ENCODE data around the gene STARD5. TPM values are rescaled to one million over a fixed set of nuclear protein-coding genes. Genes with fewer than 3 reads are reported as not detected.

STARD5 gene
- total and polyA plus RNA-seq, 2 experiments from 2014 or later: 3.8 to 10.1 TPM

- no peak for TF ChIP-seq ZNF462 (CRISPR knock-in tag; IDR thresholded peaks at IDR 0.05)
- no peak for TF ChIP-seq ZNF114 (CRISPR knock-in tag; IDR thresholded peaks at IDR 0.05)
- TF ChIP-seq CREB1 (CRISPR knock-in tag; IDR thresholded peaks at IDR 0.05; ENCODE audit: low read depth): no peak
These were observed 37.3 kb downstream of the STARD5 start (continued) for GRCh38 chr15:81286621-81287121.

- Mint-ChIP-seq H3K9me3 (no peaks in the 10 kb centered on the region), H3K27me3 (ENCODE audit: insufficient read depth, low read depth, poor library complexity) (peaks cover 6% of the 10 kb centered on the region), H3K27ac (no peak overlapping the region), H3K36me3 (ENCODE audit: low read depth) (no peaks in the 10 kb centered on the region), H3K4me1 (no peaks in the 10 kb centered on the region), H3K4me3 (no peak overlapping the region)
- no peaks in the 10 kb centered on the region for H3K36me3 ChIP-seq (ENCODE audit: insufficient read depth)
- no peak for TF ChIP-seq JUNB (IDR thresholded peaks at IDR 0.05; ENCODE audit: unreplicated experiment)
- TF ChIP-seq ZNF114 (CRISPR knock-in tag; IDR thresholded peaks at IDR 0.05): no peak
- TF ChIP-seq ZNF331 (CRISPR knock-in tag; IDR thresholded peaks at IDR 0.05; ENCODE audit: low read depth): no peak
- no peak for TF ChIP-seq REST (IDR thresholded peaks at IDR 0.05; ENCODE audit: unreplicated experiment)
- no peak for TF ChIP-seq CTCF (conservative IDR thresholded peaks at IDR 0.05; ENCODE audit: low read depth in 2 of 2)
- TF ChIP-seq EZH2phosphoT487 (IDR thresholded peaks at IDR 0.05; ENCODE audit: unreplicated experiment): no peak
- TF ChIP-seq NANOG (IDR thresholded peaks at IDR 0.05; ENCODE audit: borderline replicate concordance): no peak
- TF ChIP-seq POLR2AphosphoS5 (IDR thresholded peaks at IDR 0.05; ENCODE audit: low read depth): no peak
- H4K20me1 ChIP-seq (replicated peaks; ENCODE audit: insufficient read depth): no peaks in the 10 kb centered on the region
- H3K4me1 ChIP-seq (ENCODE audit: insufficient read depth): no peaks in the 10 kb centered on the region
- H3K79me2 ChIP-seq (replicated peaks; ENCODE audit: insufficient read depth): no peaks in the 10 kb centered on the region
- H2AFZ ChIP-seq: no peak overlapping the region
- no peak overlapping the region for H3K4me3 ChIP-seq
- DNase-seq (ENCODE audit: low spot score) (no peak), ATAC-seq (no peak)
- no peak overlapping the region for H3K27ac ChIP-seq (ENCODE audit: low read depth)
- no peaks in the 10 kb centered on the region for H3F3A ChIP-seq (replicated peaks; ENCODE audit: low read depth)
- H3K4me2 ChIP-seq: no peak overlapping the region
- no peaks in the 10 kb centered on the region for H3K27me3 ChIP-seq (ENCODE audit: insufficient read depth)
- no peaks in the 10 kb centered on the region for H3K9me2 ChIP-seq (ENCODE audit: insufficient read depth)
These were observed 38.5 kb downstream of the STARD5 start for GRCh38 chr15:81285461-81285860.

All from GM23338 (cell line).